ENCODE results near the gene BBS4.

Gene BBS4

GRCh38 chr15:72766780-72767179, 80.8 kb downstream of the BBS4 start:
- DNase-seq, result no peak

- no peak for DNase-seq
Measured at GRCh38 chr15:72770673-72771328, 84.8 kb downstream of the BBS4 start.

- no peak for DNase-seq
Measured at GRCh38 chr15:72771329-72771725, 85.3 kb downstream of the BBS4 start.

GRCh38 chr15:72774696-72775383, 88.8 kb downstream of the BBS4 start:
- DNase-seq, result no peak

GRCh38 chr15:72778796-72779195, 92.8 kb downstream of the BBS4 start:
- DNase-seq, result no peak

- DNase-seq, result no peak
Measured at GRCh38 chr15:72781631-72782030, 95.6 kb downstream of the BBS4 start.

GRCh38 chr15:72782274-72783003, 96.4 kb downstream of the BBS4 start:
- DNase-seq, result no peak

- DNase-seq, result no peak
Measured at GRCh38 chr15:72783004-72783639, 97.1 kb downstream of the BBS4 start.

- peak; percentile 53 for DNase-seq
Measured at GRCh38 chr15:72783640-72784455, 97.8 kb downstream of the BBS4 start, which contains the start of gene ADPGK. TSS of gene ADPGK (minus strand) at chr15:72783758. CDS start at chr15:72783691, 67 bp downstream.

GRCh38 chr15:72784456-72784876, 98.5 kb downstream of the BBS4 start:
- no peak for DNase-seq

GRCh38 chr15:72785432-72785831, 99.4 kb downstream of the BBS4 start:
- no peak for DNase-seq

- no peak for DNase-seq
Measured at GRCh38 chr15:72785841-72786240, 99.8 kb downstream of the BBS4 start.

- DNase-seq, result no peak
Measured at GRCh38 chr15:72786242-72786641, 100.2 kb downstream of the BBS4 start.

- no peak for DNase-seq
Measured at GRCh38 chr15:72786676-72787345, 100.8 kb downstream of the BBS4 start.

GRCh38 chr15:72787526-72787925, 101.5 kb downstream of the BBS4 start:
- DNase-seq, result no peak

All from NCI-H748 treated with DMSO at 0.1 percent for 48 hours (cell line).